Measurements from ENCODE around the gene NME9.

NME9 gene

DNA sequence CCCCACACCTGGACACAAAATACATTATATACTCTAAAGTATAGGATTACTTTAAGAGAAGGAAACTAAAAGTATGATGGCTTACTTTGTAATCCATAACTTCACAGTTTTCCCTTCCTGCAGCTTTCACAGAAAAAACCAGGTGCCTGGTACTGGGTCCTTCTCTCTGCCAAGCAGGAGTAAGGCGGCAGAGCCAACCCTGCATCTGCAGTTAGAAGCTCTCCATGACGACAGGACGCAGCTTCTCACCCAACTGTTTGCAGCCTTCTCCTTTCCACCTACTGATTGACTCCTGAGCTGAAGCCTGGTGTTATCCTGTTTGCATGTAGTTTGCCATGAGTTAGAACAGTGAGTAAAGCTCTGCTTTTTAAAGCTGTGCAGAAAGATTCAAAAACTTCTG, 25.4 kb upstream of the NME9 start:
- FAIRE-seq = no peak
- DNase-seq (ENCODE audit: insufficient read length, low spot score) = no peak
- TF ChIP-seq POLR2AphosphoS5 (IDR thresholded peaks at IDR 0.05; ENCODE audit: low read depth, low read length) (no peak), SPI1 (IDR thresholded peaks at IDR 0.05; ENCODE audit: low read depth, low read length) (no peak), TAF1 (IDR thresholded peaks at IDR 0.05; ENCODE audit: low read depth, low read length) (no peak), POLR2A (IDR thresholded peaks at IDR 0.05; ENCODE audit: low read depth, low read length) (no peak), POU2F2 (IDR thresholded peaks at IDR 0.05; ENCODE audit: low read depth, low read length) (no peak), PAX5 (IDR thresholded peaks at IDR 0.05; ENCODE audit: insufficient read depth, low read length, severe bottlenecking) (no peak)

DNA sequence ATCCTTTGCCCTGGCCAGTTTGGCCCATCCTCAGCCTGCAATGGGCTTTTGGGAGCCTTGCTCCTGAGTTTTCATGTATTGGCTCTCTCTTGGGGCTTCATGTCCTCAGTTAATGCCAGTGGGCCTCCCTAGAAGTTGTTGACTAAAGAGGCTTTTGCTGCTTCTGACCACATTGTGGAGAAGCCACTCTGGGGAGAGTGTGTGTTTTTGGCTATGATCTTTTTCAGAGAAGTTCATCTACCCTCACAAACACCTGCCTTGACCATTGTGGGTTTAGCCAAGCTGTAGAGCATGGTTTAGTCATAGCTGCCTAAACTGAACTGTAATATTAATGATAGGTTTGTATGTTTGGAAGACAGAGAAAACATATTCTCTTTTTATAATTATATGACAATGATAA, 24.7 kb upstream of the NME9 start:
- TF ChIP-seq SPI1 (IDR thresholded peaks at IDR 0.05; ENCODE audit: low read depth, low read length) (no peak), POU2F2 (IDR thresholded peaks at IDR 0.05; ENCODE audit: low read depth, low read length) (no peak), PAX5 (IDR thresholded peaks at IDR 0.05; ENCODE audit: insufficient read depth, low read length, severe bottlenecking) (no peak), POLR2A (IDR thresholded peaks at IDR 0.05; ENCODE audit: low read depth, low read length) (no peak), TAF1 (IDR thresholded peaks at IDR 0.05; ENCODE audit: low read depth, low read length) (no peak), POLR2AphosphoS5 (IDR thresholded peaks at IDR 0.05; ENCODE audit: low read depth, low read length) (no peak)
- FAIRE-seq = no peak
- DNase-seq (ENCODE audit: insufficient read length, low spot score) = no peak

DNA sequence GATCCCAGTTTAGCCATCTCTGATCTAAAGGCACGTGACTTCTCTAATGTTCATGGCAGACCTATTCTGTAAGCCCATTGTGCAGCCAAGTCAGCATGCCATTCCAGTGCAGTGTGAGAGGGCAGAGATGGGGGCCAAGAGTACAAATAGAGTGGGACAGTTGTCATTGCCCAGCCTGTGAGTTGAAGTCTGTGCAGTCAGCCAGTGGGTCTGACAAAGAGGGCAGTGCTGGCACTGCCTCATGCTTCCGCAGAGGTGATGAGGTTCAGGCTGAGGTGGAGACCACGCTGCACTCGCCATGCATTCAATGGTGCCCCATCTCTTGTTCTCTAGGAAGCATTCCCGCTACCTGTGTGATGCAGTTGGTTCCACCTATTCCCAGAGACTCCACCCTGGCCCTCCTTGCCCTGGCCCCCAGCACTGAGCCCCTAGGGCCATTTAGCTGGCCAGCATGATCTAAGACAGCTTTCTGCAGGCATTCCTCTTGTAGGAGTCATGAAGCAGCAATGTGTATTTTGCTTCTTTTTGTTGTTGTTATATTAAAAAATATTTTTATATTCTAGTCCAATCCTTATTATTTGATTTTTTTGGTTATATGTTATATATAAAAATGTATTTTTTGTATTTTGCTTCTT, 22.4 kb upstream of the NME9 start:
- no peak for DNase-seq (ENCODE audit: insufficient read length, low spot score)
- no peak for FAIRE-seq
- TF ChIP-seq POLR2A (IDR thresholded peaks at IDR 0.05; ENCODE audit: low read depth, low read length) (no peak), TAF1 (IDR thresholded peaks at IDR 0.05; ENCODE audit: low read depth, low read length) (no peak), POLR2AphosphoS5 (IDR thresholded peaks at IDR 0.05; ENCODE audit: low read depth, low read length) (no peak), POU2F2 (IDR thresholded peaks at IDR 0.05; ENCODE audit: low read depth, low read length) (no peak), SPI1 (IDR thresholded peaks at IDR 0.05; ENCODE audit: low read depth, low read length) (no peak), PAX5 (IDR thresholded peaks at IDR 0.05; ENCODE audit: insufficient read depth, low read length, severe bottlenecking) (no peak)

DNA sequence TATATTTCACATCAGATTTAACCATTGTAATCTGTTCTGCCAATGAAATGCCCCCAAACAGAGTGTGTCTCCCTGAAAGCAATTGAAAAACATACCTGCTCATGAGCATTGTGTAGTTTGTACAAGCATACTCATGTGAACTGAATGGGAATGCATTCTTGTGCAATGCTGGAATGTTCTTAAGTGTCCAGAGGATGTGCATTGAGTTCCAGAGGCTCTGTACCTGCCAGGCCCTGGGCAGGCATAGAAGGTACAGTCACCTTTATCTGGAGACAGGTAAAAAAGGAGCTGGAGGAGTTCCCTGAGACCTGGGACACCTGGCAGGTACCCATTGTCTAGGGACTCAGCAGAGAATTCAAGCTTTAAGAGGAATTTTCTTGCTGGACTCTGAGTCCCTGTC, 21.5 kb upstream of the NME9 start:
- no peak for TF ChIP-seq TAF1 (IDR thresholded peaks at IDR 0.05; ENCODE audit: low read depth, low read length)
- TF ChIP-seq POU2F2 (IDR thresholded peaks at IDR 0.05; ENCODE audit: low read depth, low read length) = no peak
- no peak for TF ChIP-seq PAX5 (IDR thresholded peaks at IDR 0.05; ENCODE audit: insufficient read depth, low read length, severe bottlenecking)
- no peak for TF ChIP-seq POLR2AphosphoS5 (IDR thresholded peaks at IDR 0.05; ENCODE audit: low read depth, low read length)
- TF ChIP-seq SPI1 (IDR thresholded peaks at IDR 0.05; ENCODE audit: low read depth, low read length) = no peak
- no peak for TF ChIP-seq POLR2A (IDR thresholded peaks at IDR 0.05; ENCODE audit: low read depth, low read length)
- no peak for FAIRE-seq

DNA sequence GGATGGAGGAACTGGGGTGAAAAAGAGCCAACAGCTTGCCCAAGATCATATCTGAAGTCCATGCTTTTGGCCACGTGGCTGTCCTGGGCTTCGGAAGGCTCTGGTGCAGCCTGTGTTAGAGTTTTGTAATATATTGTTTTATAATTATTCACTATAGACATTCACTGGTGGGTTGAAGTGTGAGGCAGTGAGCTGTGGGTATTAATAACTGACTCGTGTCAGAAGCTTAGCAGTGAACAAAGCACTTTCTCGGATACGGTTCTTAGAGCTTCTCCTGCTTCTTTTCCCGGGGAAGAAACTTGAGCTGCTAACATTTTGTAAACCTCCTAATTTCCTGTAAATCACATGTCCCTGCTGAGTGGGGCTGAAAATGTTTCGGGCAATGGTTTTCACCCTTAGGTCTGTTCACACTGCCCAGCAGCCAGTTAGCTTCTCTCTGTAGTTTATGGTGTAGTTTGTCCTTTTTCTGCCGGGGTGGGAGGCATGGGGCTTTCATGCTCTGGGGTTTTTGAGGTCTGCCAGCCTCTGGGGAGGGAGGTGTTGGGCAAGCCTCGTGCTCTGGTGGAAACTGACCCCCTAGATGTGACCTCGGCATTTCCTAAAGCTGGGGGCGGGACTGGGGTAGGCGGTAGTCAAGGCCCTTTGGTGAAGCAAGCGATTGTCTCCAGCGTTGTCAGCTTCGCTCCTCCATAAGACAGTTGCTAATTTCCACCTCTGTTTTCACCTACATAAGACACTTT, 20.4 kb upstream of the NME9 start:
- no peak for FAIRE-seq
- TF ChIP-seq POLR2AphosphoS5 (IDR thresholded peaks at IDR 0.05; ENCODE audit: low read depth, low read length) (no peak), POU2F2 (IDR thresholded peaks at IDR 0.05; ENCODE audit: low read depth, low read length) (no peak), PAX5 (IDR thresholded peaks at IDR 0.05; ENCODE audit: insufficient read depth, low read length, severe bottlenecking) (no peak), SPI1 (IDR thresholded peaks at IDR 0.05; ENCODE audit: low read depth, low read length) (no peak), TAF1 (IDR thresholded peaks at IDR 0.05; ENCODE audit: low read depth, low read length) (no peak), POLR2A (IDR thresholded peaks at IDR 0.05; ENCODE audit: low read depth, low read length) (no peak)
- DNase-seq (ENCODE audit: insufficient read length, low spot score) = no peak

More for the DNA sequence above, 21.5 kb upstream of the NME9 start:
- DNase-seq (ENCODE audit: insufficient read length, low spot score) = no peak

DNA sequence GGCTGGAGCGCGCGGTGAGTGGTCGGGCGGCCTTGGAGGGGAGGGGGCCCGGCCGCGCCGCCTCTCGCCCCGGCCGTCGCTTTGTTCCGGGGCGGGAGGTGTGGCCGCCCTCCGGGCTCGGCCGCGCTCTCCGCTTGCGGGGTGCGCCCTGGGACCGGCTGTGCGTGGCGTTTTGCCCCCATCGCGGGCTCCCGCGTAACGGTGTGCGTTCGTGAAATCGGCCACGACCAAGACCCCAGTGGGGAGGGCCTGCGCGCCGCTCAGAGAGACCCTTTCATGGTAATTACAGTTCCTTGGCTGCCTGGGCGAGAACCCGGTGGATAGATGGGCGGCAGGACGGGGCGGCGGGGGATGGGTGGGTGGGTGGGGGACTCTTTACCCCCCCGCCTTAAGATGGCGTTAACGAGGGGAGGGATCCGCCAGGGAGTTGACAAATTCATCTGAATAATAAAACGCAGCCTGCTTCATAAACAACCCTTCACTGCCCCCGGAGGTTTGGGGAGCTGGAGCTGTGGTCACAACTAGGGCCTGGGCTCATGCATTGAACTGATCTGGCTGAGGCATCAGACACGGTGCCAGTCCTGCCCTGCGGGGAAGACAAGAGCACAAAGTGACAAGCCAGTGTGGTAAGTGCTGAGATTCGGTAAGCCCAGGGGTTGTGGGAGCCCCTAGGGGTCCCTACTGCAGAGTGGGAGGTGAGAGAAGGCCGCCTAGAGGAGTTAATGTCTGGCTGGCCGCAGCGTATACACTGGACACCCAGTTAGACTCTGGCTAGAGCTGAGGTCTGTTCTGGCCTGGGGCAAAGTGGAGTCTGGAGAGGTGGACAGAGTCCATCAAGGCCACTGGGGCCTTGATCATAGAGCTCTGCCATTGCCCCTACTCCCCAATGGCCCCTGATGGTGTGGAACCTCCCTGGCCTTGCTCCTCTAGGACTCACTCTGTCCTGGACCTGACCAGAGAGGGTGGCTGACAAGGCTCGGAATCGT, 19.4 kb upstream of the NME9 start:
- no peak for DNase-seq (ENCODE audit: insufficient read length, low spot score)
- TF ChIP-seq TAF1 (IDR thresholded peaks at IDR 0.05; ENCODE audit: low read depth, low read length) = no peak
- no peak for FAIRE-seq

DNA sequence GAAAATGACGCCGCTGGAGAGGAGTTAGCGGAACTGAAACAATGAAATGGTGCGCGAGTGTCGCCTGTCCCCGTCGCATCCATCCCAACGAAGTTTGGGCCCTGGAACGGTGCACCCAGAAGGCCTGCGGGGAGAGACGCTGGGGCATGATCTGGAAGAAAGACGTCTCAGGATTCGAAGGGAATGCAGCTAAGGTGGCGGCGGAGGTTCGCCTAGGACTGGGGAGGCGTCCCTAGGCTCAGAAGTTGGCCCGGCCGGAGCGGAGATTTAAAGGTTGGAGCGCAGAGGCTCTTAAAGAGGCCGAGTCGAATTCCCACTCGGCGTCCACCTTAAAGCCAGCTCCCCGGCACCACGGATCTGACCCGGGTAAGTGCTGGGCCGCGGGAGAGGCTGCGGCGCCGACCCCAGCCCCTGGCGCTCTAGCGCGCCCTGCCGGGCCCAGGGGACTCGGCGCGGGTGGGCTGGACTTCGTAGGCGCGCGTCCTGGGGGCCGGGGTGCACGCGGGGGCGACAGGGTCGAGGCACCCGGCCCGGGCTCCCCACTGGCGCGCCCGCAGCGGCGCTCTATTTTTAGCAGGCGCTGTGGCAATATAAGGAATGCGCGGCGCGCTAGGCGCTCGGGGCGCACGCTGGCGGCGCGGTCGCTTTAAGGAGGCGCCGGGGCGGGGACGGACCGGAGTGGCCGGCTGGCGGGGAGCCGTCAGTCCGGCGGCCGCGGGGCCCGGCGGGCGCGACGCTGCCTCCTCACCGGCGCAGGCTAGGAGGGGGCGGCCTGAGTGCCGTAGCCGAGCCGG, 18.5 kb upstream of the NME9 start, which contains the start of gene MRAS:
MRAS (plus strand) TSS at position 620 of the 794 bp plus-strand sequence. CDS start 24,305 bp downstream, outside the sequence.
- no peak for FAIRE-seq
- DNase-seq (ENCODE audit: insufficient read length, low spot score) = peak; percentile 32
- TF ChIP-seq TAF1 (IDR thresholded peaks at IDR 0.05; ENCODE audit: low read depth, low read length) (no peak), SPI1 (IDR thresholded peaks at IDR 0.05; ENCODE audit: low read depth, low read length) (peak; percentile 74), POLR2A (IDR thresholded peaks at IDR 0.05; ENCODE audit: low read depth, low read length) (no peak)

DNA sequence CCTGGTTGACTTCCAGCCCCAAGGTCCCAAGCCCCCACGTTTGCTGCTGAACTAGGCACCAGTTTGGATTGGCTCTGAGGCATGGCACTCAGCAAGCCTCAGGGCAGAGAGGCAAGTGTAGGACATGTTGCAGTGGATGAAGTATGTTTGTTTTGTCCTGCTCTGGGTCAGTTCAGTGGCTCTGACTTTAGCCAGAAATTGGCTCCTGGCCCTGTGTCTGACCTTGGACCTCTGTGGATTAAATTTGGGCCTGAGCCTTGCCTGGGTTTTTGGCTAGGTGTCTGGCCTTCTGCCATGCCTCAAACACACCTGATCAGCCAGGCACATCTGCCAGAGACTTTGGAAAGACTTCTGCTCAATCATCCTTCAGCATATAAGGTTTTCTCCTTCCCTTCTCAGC, 15.1 kb upstream of the NME9 start:
- no peak for DNase-seq (ENCODE audit: insufficient read length, low spot score)
- no peak for FAIRE-seq
- TF ChIP-seq SPI1 (IDR thresholded peaks at IDR 0.05; ENCODE audit: low read depth, low read length) (no peak), POLR2A (IDR thresholded peaks at IDR 0.05; ENCODE audit: low read depth, low read length) (no peak), POLR2AphosphoS5 (IDR thresholded peaks at IDR 0.05; ENCODE audit: low read depth, low read length) (no peak)

DNA sequence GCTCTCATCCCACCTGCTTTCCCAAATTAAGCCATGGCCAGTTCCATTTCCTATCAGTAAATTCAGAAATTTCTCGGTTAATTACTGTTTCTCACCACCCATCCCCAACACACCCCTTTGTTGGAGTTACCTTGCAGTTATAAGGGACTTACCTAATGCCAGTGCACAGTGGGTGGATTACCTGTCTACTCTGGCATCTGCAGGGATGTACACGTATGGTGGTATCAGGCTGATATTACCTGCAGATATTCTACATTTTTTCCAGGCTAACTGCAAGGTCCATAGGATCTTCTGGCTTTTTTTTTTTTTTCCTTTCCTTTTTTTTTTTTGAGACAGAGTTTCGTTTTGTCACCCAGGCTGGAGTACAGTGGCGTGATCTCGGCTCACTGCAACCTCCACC, 10.9 kb upstream of the NME9 start:
- TF ChIP-seq PAX5 (IDR thresholded peaks at IDR 0.05; ENCODE audit: insufficient read depth, low read length, severe bottlenecking) = no peak
- DNase-seq (ENCODE audit: insufficient read length, low spot score) (no peak), FAIRE-seq (no peak)
